Spleen (tissue), 7 donors: Measurements from ENCODE around the gene TOP2B.

Experiments
- POLR2AphosphoS5 ChIP-seq, 3 donors: sonication (generic); formaldehyde crosslinking; IDR thresholded peaks; one replicate each; pipeline ENCODE4 v1.5.1; 2017; ENCODE audit warnings: antibody characterized with exemption in 3 of 3
- TF ChIP-seq, protein P1 (sequence below), 11 experiments: fragments of 200-600 bp in 7 of 11; fragments of 450-650 bp in 4 of 11; sonication (generic) in 4 of 11; IDR thresholded peaks in 8 of 11; conservative IDR thresholded peaks in 3 of 11; 1 replicate in 7 of 11; 2 replicates in 4 of 11; pipeline versions ENCODE4 v1.4.0 to v1.8.0; 2016 to 2021; ENCODE audit warnings: antibody characterized with exemption in 11 of 11, inconsistent platforms in 4 of 11, mild to moderate bottlenecking in 1 of 11
- donor health status: DM: no; HTN: no; CAD: no; lungs with moderate emphysema.
- donor health status: DM: no; HTN: no; CAD: no.
- donor health status: DM: no; HTN: no; CAD: no.

GRCh38 chr3:25581823-25582222, 82.9 kb downstream of the TOP2B start:
- TF ChIP-seq, protein P1, sequence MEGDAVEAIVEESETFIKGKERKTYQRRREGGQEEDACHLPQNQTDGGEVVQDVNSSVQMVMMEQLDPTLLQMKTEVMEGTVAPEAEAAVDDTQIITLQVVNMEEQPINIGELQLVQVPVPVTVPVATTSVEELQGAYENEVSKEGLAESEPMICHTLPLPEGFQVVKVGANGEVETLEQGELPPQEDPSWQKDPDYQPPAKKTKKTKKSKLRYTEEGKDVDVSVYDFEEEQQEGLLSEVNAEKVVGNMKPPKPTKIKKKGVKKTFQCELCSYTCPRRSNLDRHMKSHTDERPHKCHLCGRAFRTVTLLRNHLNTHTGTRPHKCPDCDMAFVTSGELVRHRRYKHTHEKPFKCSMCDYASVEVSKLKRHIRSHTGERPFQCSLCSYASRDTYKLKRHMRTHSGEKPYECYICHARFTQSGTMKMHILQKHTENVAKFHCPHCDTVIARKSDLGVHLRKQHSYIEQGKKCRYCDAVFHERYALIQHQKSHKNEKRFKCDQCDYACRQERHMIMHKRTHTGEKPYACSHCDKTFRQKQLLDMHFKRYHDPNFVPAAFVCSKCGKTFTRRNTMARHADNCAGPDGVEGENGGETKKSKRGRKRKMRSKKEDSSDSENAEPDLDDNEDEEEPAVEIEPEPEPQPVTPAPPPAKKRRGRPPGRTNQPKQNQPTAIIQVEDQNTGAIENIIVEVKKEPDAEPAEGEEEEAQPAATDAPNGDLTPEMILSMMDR (IDR thresholded peaks at IDR 0.05 in 8 of 11, conservative IDR thresholded peaks at IDR 0.05 in 3 of 11) = no peak
- TF ChIP-seq POLR2AphosphoS5 (IDR thresholded peaks at IDR 0.05) = no peak
